HT1080 (cell line): ENCODE data around the gene PRDM11. TPM values are rescaled to one million over a fixed set of nuclear protein-coding genes. Genes with fewer than 3 reads are reported as not detected.
"Not testable (repeated sequence)": the region's sequence is repeated elsewhere in the genome, so short reads cannot be mapped to it uniquely, and the experiment has no call there.

Experiments used
- DNase-seq: peaks from one replicate; pipeline ENCODE4 v3.0.0-alpha.2; 2015; ENCODE audit warnings: low read depth
- polyA plus RNA-seq, 2 experiments: library from polyadenylated mRNA; depleted of rRNA; stranded (reverse); fragments of >200 nt; gene quantifications; 2 replicates each; pipeline ENCODE4 v1.2.3, GENCODE V29; 2015
- total RNA-seq: library from RNA; depleted of rRNA; stranded (reverse); fragments of >200 nt; shearing (Covaris generic); gene quantifications from 2 replicates; pipeline ENCODE4 v1.2.3, GENCODE V29; 2014; rRNA removed

Gene PRDM11
- 8.4 and 10.2 TPM in 2 replicates for total RNA-seq
- polyA plus RNA-seq (2015; cell fraction: cytosol; rRNA removed), result 1.7 and 2.3 TPM in 2 replicates
- polyA plus RNA-seq (2015; cell fraction: nucleus; rRNA removed), result 2.1 and 2.6 TPM in 2 replicates

- DNase-seq, result peak; percentile 23
Measured at GRCh38 chr11:45146072-45147016, at the start of gene PRDM11. PRDM11 (plus strand) TSS chr11:45146639; CDS start chr11:45181767, 35,128 bp downstream.

GRCh38 chr11:45097721-45098493 lies 48.5 kb upstream of the PRDM11 start:
- DNase-seq, result no peak

GRCh38 chr11:45098929-45099328 lies 47.5 kb upstream of the PRDM11 start:
- DNase-seq, result no peak

- no peak for DNase-seq
Measured at GRCh38 chr11:45100339-45100738, 46.1 kb upstream of the PRDM11 start.

- DNase-seq, result no peak
Measured at GRCh38 chr11:45102361-45102809, 44.1 kb upstream of the PRDM11 start.

GRCh38 chr11:45102810-45103621 lies 43.4 kb upstream of the PRDM11 start:
- DNase-seq, result peak; percentile 83

- no peak for DNase-seq
Measured at GRCh38 chr11:45104006-45104789, 42.2 kb upstream of the PRDM11 start.

- DNase-seq, result no peak
Measured at GRCh38 chr11:45104790-45105084, 41.7 kb upstream of the PRDM11 start.

- peak; percentile 61 for DNase-seq
Measured at GRCh38 chr11:45105233-45105983, 41.0 kb upstream of the PRDM11 start.

- DNase-seq, result no peak
Measured at GRCh38 chr11:45105984-45106375, 40.5 kb upstream of the PRDM11 start.

GRCh38 chr11:45106440-45106839 lies 40.0 kb upstream of the PRDM11 start:
- no peak for DNase-seq

- no peak for DNase-seq
Measured at GRCh38 chr11:45107029-45107428, 39.4 kb upstream of the PRDM11 start.

GRCh38 chr11:45108070-45109064 lies 38.1 kb upstream of the PRDM11 start:
- DNase-seq, result no peak

GRCh38 chr11:45109400-45109799 lies 37.0 kb upstream of the PRDM11 start:
- DNase-seq, result no peak

- DNase-seq, result peak; percentile 46
Measured at GRCh38 chr11:45110562-45110961, 35.9 kb upstream of the PRDM11 start.

- DNase-seq, result no peak
Measured at GRCh38 chr11:45113807-45114206, 32.6 kb upstream of the PRDM11 start.

GRCh38 chr11:45127836-45128235 lies 18.6 kb upstream of the PRDM11 start:
- not testable (repeated sequence) for DNase-seq

GRCh38 chr11:45133878-45134277 lies 12.6 kb upstream of the PRDM11 start:
- no peak for DNase-seq
